Vagina (tissue), 2 donors: Measurements from ENCODE around the gene HLA-G. TPM values are rescaled to one million over a fixed set of nuclear protein-coding genes. Genes with fewer than 3 reads are reported as not detected.

Experiments used
- DNase-seq, 2 donors: peaks; one replicate each; pipeline ENCODE4 v3.0.0-alpha.2; 2017; ENCODE audit errors: extremely low spot score in 2 of 2
- H3K27ac ChIP-seq: fragments of 200-600 bp; sonication (generic); one replicate; pipeline ENCODE4 v1.5.1; 2019
- H3K27me3 ChIP-seq: fragments of 200-600 bp; sonication (generic); one replicate; pipeline ENCODE4 v1.5.1; 2019
- H3K36me3 ChIP-seq, 2 donors: fragments of 200-600 bp; sonication (generic); one replicate each; pipeline ENCODE4 v1.5.1; 2017 to 2019
- H3K4me1 ChIP-seq: fragments of 200-600 bp; sonication (generic); one replicate; pipeline ENCODE4 v1.5.1; 2019
- H3K4me3 ChIP-seq, 2 donors: fragments of 200-600 bp; sonication (generic); 1 replicate in 1 of 2; 2 replicates in 1 of 2; pipeline ENCODE4 v1.5.1; 2016 to 2019
- H3K9me3 ChIP-seq: fragments of 200-600 bp; sonication (generic); one replicate; pipeline ENCODE4 v1.5.1; 2019
- POLR2A ChIP-seq, 2 donors: fragments of 450-650 bp; IDR thresholded peaks; one replicate each; pipeline ENCODE4 v1.6.1; 2017; ENCODE audit warnings: antibody characterized with exemption in 2 of 2, mild to moderate bottlenecking in 2 of 2, moderate library complexity in 2 of 2
- POLR2AphosphoS5 ChIP-seq, 2 donors: sonication (generic); formaldehyde crosslinking; IDR thresholded peaks; one replicate each; pipeline ENCODE4 v1.9.0; 2017; ENCODE audit warnings: antibody characterized with exemption in 2 of 2, mild to moderate bottlenecking in 2 of 2, low read depth in 1 of 2; ENCODE audit not compliant: insufficient read depth in 1 of 2
- intact Hi-C: fragments of 100-400 bp; cut with DNase I; formaldehyde crosslinking; loops from one replicate; pipeline ENCODE4 v1.15.1; 2023
- total RNA-seq: library from RNA; depleted of rRNA; stranded (reverse); fragments of >200 nt; gene quantifications from one replicate; pipeline ENCODE4 v1.2.3, GENCODE V29; 2016
- TF ChIP-seq, protein P1 (sequence below), 3 experiments: fragments of 450-650 bp in 2 of 3; fragments of 200-600 bp in 1 of 3; sonication (generic) in 1 of 3; IDR thresholded peaks; one replicate each; pipeline ENCODE4 v1.5.1; 2017 to 2019; ENCODE audit warnings: antibody characterized with exemption in 3 of 3, mild to moderate bottlenecking in 2 of 3, moderate library complexity in 2 of 3

HLA-G gene
- total RNA-seq, 1 donor from 2014 or later: not detected

DNA sequence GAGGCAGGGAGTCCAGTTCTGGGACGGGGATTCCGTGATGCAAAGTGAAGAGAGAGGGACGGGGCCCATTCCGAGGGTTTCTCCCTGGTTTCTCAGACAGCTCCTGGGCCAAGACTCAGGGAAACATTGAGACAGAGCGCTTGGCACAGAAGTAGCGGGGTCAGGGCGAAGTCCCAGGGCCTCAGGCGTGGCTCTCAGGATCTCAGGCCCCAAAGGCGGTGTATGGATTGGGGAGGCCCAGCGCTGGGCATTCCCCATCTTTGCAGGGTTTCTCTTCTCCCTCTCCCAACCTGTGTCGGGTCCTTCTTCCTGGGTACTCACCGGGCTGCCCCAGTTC, 35.9 kb upstream of the HLA-G start:
- no peak for TF ChIP-seq POLR2A (IDR thresholded peaks at IDR 0.05)
- TF ChIP-seq, protein P1, sequence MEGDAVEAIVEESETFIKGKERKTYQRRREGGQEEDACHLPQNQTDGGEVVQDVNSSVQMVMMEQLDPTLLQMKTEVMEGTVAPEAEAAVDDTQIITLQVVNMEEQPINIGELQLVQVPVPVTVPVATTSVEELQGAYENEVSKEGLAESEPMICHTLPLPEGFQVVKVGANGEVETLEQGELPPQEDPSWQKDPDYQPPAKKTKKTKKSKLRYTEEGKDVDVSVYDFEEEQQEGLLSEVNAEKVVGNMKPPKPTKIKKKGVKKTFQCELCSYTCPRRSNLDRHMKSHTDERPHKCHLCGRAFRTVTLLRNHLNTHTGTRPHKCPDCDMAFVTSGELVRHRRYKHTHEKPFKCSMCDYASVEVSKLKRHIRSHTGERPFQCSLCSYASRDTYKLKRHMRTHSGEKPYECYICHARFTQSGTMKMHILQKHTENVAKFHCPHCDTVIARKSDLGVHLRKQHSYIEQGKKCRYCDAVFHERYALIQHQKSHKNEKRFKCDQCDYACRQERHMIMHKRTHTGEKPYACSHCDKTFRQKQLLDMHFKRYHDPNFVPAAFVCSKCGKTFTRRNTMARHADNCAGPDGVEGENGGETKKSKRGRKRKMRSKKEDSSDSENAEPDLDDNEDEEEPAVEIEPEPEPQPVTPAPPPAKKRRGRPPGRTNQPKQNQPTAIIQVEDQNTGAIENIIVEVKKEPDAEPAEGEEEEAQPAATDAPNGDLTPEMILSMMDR (IDR thresholded peaks at IDR 0.05): no peak
- no peak for TF ChIP-seq POLR2AphosphoS5 (IDR thresholded peaks at IDR 0.05; ENCODE audit: insufficient read depth in 1 of 2, low read depth in 1 of 2)
- Histone ChIP-seq H3K27me3 (no peaks in the 10 kb centered on the region), H3K4me1 (peaks cover 17% of the 10 kb centered on the region), H3K36me3 (no peaks in the 10 kb centered on the region), H3K4me3 (peak overlapping the region; percentile 54 to 68), H3K27ac (peak overlapping the region; percentile 49), H3K9me3 (no peaks in the 10 kb centered on the region)
- DNase-seq: peak in 1 of 2 donors; percentile 55
- intact Hi-C loops: no loop called here

DNA sequence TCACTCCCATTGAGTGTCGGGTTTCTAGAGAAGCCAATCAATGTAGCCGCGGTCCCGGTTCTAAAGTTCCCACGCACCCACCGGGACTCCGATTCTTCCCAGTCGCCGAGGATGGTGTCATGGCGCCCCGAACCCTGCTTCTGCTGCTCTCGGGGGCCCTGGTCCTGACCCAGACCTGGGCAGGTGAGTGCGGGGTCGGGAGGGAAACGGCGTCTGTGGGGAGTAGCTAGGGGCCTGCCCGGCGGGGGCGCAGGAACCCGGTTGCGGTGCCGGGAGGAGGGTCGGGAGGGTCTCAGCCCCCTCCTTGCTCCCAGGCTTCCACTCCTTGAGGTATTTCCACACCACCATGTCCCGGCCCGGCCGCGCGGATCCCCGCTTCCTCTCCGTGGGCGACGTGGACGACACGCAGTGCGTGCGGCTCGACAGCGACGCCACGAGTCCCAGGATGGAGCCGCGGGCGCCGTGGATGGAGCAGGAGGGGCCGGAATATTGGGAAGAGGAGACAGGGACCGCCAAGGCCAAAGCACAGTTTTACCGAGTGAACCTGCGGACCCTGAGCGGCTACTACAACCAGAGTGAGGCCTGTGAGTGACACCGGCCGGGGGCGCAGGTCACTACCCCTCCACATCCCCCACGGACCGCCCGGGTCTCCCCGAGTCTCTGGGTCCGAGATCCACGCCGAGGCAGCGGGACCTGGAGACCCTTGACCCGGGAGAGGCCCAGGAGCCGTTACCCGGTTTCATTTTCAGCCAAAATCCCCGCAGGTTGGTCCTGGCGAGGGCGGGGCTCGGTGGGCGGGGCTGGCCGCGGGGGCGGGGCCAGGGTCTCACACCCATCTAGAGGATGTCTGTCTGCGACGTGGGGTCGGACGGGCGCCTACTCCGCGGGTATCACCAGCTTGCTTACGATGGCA, 35.2 kb upstream of the HLA-G start:
- Histone ChIP-seq H3K4me1 (peaks cover 17% of the 10 kb centered on the region), H3K27me3 (no peaks in the 10 kb centered on the region), H3K4me3 (peak overlapping the region; percentile 54 to 68), H3K27ac (peak overlapping the region; percentile 49), H3K36me3 (no peaks in the 10 kb centered on the region), H3K9me3 (no peaks in the 10 kb centered on the region)
- peak in 1 of 2 donors; percentile 95 for DNase-seq
- intact Hi-C loops: no loop called here
- TF ChIP-seq POLR2A (IDR thresholded peaks at IDR 0.05): no peak
- TF ChIP-seq, protein P1 (IDR thresholded peaks at IDR 0.05): peak in 1 of 3 experiments; percentile 7
- TF ChIP-seq POLR2AphosphoS5 (IDR thresholded peaks at IDR 0.05; ENCODE audit: insufficient read depth in 1 of 2, low read depth in 1 of 2): peak in 1 of 2 donors; percentile 33

DNA sequence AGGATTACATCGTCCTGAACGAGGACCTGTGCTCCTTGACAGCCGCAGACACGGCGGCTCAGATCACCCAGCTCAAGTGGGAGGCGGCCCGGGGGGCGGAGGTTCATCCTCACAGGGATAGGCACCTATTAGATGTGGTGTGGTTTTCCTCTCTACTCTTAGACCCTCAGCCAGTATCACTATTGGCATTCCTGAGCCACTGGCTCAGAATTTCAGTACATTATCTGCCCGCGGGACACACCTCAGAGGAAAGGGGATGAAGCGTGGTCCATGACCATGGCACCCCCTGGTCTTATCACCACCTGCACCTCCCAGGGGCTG, 34.6 kb upstream of the HLA-G start:
- Histone ChIP-seq H3K4me3 (peak overlapping the region; percentile 54 to 68), H3K27ac (no peak overlapping the region), H3K36me3 (no peaks in the 10 kb centered on the region), H3K9me3 (no peaks in the 10 kb centered on the region), H3K27me3 (no peaks in the 10 kb centered on the region), H3K4me1 (peaks cover 17% of the 10 kb centered on the region)
- intact Hi-C loops: no loop called here
- no peak for TF ChIP-seq POLR2A (IDR thresholded peaks at IDR 0.05)
- TF ChIP-seq POLR2AphosphoS5 (IDR thresholded peaks at IDR 0.05; ENCODE audit: insufficient read depth in 1 of 2, low read depth in 1 of 2): no peak
- TF ChIP-seq, protein P1 (IDR thresholded peaks at IDR 0.05): no peak
- peak in 1 of 2 donors; percentile 64 for DNase-seq

DNA sequence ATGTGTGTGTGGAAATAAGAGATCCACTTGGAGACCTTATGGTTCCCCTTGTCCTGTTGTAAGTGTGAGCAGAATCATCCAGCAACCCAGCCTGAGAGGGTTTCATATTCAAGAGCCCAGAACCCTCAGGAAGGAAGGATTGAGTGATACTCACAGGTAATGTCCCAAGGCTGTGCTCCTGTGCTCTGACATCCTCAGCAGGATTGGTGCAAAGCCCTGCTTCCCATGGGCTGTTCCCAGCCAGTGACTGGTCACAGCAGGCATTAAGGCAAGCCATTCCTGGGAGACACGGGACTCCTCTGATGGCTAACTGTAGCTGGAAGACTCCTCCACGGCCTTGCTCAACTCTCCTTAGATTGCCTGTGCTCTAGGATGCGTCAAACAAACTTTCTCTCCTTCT, 33.8 kb upstream of the HLA-G start:
- H3K36me3 ChIP-seq: no peaks in the 10 kb centered on the region
- no peak overlapping the region for H3K27ac ChIP-seq
- intact Hi-C loops: no loop called here
- peak in 1 of 2 donors; percentile 77 for DNase-seq
- no peak for TF ChIP-seq POLR2AphosphoS5 (IDR thresholded peaks at IDR 0.05; ENCODE audit: insufficient read depth in 1 of 2, low read depth in 1 of 2)
- no peak for TF ChIP-seq POLR2A (IDR thresholded peaks at IDR 0.05)
- TF ChIP-seq, protein P1 (IDR thresholded peaks at IDR 0.05): no peak
- peaks cover 17% of the 10 kb centered on the region for H3K4me1 ChIP-seq
- no peaks in the 10 kb centered on the region for H3K27me3 ChIP-seq
- no peaks in the 10 kb centered on the region for H3K9me3 ChIP-seq
- no peak overlapping the region for H3K4me3 ChIP-seq

- Histone ChIP-seq H3K4me1 (peaks cover 17% of the 10 kb centered on the region), H3K27me3 (no peaks in the 10 kb centered on the region), H3K9me3 (no peaks in the 10 kb centered on the region), H3K4me3 (no peak overlapping the region), H3K27ac (no peak overlapping the region), H3K36me3 (no peaks in the 10 kb centered on the region)
- TF ChIP-seq POLR2A (IDR thresholded peaks at IDR 0.05): no peak
- TF ChIP-seq, protein P1 (IDR thresholded peaks at IDR 0.05): no peak
- no peak for TF ChIP-seq POLR2AphosphoS5 (IDR thresholded peaks at IDR 0.05; ENCODE audit: insufficient read depth in 1 of 2, low read depth in 1 of 2)
- intact Hi-C loops: no loop called here
- DNase-seq: no peak
These were observed 31.6 kb upstream of the HLA-G start for GRCh38 chr6:29796026-29796425.
